Stimulated activated CD8-positive, alpha-beta memory T cell treated with anti-CD3 and anti-CD28 coated beads, Interleukin-12 subunit alpha, Interleukin-12 subunit beta, amount 100 ng/mL, for 24 hours (primary cell): Measurements from ENCODE around the gene TRIM39.

Experiments used
- DNase-seq: peaks from one replicate; pipeline ENCODE4 v3.0.0-alpha.2; 2020; ENCODE audit errors: extremely low read depth

Gene TRIM39

GRCh38 chr6:30327232-30327746 is 562 bp downstream of the TRIM39 start:
- DNase-seq, result no peak

GRCh38 chr6:30328397-30328796 is 1.7 kb downstream of the TRIM39 start:
- no peak for DNase-seq

DNA sequence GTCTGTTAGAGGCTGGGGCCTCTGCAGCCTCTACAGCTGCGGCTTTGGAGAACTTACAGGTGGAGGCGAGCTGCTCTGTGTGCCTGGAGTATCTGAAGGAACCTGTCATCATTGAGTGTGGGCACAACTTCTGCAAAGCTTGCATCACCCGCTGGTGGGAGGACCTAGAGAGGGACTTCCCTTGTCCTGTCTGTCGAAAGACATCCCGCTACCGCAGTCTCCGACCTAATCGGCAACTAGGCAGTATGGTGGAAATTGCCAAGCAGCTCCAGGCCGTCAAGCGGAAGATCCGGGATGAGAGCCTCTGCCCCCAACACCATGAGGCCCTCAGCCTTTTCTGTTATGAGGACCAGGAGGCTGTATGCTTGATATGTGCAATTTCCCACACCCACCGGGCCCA is 2.6 kb downstream of the TRIM39 start:
- no peak for DNase-seq

DNA sequence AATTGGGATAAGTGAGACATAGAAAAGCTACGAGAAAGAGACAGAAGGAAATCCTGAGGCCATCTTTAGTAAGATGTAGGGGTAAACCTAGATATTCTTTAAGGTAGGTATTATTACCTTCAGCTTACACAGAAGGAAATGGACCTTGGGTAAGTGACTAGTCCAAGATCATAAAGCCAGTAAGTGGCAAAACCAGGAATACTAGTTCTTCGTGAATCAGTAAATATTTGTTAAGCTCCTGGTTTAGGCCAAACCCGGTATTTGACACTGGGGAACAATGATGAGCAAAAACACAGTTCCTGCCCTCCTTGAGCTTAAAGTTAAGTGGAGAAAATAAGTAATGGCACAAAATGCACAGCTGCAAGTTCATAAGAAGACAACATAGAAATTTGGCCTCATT is 5.3 kb downstream of the TRIM39 start:
- no peak for DNase-seq

GRCh38 chr6:30334075-30334783 is 7.5 kb downstream of the TRIM39 start:
- no peak for DNase-seq

- DNase-seq, result no peak
Measured at GRCh38 chr6:30340589-30341054, 13.9 kb downstream of the TRIM39 start.

DNA sequence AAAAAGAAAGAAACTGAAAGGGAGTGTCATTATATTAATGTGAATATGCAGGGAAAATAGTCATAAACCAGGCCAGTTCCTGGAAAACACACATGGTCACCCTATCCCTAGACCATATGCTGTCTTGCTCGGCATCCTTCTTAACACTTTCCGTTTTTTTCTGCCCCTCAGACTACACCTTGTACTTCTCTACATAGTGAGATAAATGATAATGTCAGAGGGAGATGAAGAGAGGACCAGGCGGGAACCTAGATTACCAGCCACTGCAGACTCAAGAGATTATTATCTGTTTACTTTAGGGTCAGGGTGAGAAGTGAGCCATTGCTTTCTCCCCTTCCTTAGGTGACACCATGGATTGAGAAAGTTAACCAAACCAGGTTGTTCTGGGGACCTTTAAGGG is 14.5 kb downstream of the TRIM39 start:
- no peak for DNase-seq

GRCh38 chr6:30341728-30342127 is 15.0 kb downstream of the TRIM39 start:
- DNase-seq, result no peak

GRCh38 chr6:30344191-30344867 is 17.6 kb downstream of the TRIM39 start:
- DNase-seq, result no peak

DNA sequence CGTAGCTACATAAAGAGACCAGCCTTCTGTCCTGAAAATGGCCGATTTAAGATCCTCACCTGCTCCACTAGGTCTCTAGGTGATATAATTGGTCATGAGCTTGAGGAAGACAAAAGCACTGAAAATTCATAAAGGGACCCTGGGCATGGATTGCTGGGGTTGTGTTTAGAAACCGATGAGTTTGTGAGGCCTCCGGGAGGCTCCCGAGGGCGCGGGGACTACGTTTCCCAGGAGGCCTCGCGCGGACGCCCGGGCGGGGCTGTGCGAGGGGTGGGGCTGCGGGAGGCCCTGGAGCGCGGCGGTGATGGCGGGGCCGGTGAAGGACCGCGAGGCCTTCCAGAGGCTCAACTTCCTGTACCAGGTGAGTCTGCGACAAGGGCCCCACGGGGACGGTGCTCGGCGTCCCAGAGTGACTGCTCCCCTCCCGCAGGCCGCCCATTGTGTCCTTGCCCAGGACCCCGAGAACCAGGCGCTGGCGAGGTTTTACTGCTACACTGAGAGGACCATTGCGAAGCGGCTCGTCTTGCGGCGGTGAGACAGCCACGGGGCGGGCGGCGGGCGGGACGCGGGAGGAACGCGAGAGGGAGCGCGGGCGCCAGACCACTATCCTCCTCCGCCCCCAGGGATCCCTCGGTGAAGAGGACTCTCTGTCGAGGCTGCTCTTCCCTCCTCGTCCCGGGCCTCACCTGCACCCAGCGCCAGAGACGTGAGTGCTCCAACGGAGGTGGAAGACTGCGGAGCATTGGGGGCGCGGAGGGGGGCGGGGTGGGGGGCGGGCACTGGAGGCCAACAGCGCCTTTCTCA is 18.3 kb downstream of the TRIM39 start, which contains the start of gene RPP21:
RPP21 (plus strand) TSS at position 289 of the 804 bp plus-strand sequence; CDS start at position 305, 16 bp downstream.
- DNase-seq, result peak; percentile 75

- no peak for DNase-seq
Measured at GRCh38 chr6:30345852-30346251, 19.1 kb downstream of the TRIM39 start.

DNA sequence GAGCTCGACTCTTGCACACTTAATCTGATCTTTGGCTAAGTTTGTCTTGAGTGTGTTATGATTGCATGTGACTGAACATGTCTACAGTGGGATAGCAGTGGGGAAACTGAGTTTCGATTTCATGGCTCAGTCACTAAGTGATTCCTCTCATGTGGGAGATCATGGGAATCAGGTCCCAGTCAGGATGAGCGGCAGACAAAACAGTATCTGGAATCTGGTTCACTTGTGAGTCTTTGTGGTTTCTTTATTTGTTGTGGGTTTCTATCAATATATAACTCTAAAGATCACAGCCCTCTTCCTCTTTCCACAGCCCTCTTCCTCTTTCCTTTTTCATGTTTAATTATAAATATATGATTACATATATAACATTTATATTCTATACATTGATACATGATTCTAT is 22.2 kb downstream of the TRIM39 start:
- no peak for DNase-seq

GRCh38 chr6:30349421-30350177 is 22.9 kb downstream of the TRIM39 start:
- no peak for DNase-seq

DNA sequence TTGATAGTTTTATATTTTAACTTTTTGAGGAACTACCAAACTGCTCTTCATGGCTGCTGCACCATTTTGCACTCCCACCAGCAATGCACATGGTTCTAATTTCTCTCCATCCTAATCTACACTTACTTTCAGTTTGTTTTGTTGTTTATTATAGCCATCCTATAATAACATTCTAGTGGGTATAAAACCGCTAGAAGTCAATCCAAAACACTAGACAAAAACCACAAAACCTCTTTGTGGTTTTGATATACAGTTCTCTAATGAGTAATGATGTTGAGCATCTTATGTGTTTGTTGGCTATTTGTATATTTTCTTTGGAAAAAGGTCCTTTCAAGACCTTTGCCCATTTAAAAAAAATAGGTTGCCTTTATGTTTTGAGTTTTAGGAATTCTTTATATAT is 23.8 kb downstream of the TRIM39 start:
- no peak for DNase-seq

DNA sequence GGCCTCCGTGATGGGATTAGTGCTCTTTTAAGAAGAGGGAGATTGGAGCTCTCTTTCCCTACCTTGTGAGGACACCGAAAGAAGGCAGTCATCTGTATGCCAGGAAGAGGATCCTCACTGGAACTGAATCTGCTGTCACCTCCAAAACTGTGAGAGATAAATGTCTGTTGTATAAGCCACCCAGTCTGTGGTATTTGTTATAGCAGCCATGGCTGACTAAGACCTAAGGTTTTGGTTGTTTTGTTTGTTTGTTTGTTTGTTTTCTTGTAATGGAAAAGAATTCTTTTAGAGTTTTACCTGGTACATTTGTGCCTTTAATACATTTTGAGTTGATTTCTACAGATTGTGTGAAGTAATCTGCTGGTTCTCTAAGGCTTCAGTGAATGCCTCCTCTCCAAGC is 25.8 kb downstream of the TRIM39 start:
- DNase-seq, result no peak

DNA sequence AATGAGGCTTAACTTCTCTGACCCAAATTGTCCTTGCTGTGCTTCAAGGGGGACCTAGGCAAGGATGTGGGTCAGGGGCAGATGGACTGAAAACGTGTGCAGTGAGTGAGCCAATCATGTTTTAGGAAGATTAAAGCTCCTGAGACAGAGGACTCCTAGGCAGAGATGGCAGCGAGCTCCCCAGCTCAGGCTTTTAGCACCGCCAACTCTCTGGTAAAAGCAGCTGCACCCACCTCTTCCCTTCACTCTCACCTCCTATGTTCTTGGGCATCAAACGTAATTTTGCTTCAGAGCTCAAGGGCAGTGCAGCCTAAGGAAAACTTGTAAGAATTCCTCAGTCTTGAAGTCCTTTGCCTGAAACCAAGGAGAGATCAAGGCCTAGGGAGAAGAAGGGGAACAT is 28.6 kb downstream of the TRIM39 start:
- no peak for DNase-seq

GRCh38 chr6:30356536-30356935 is 29.8 kb downstream of the TRIM39 start:
- DNase-seq, result no peak

DNA sequence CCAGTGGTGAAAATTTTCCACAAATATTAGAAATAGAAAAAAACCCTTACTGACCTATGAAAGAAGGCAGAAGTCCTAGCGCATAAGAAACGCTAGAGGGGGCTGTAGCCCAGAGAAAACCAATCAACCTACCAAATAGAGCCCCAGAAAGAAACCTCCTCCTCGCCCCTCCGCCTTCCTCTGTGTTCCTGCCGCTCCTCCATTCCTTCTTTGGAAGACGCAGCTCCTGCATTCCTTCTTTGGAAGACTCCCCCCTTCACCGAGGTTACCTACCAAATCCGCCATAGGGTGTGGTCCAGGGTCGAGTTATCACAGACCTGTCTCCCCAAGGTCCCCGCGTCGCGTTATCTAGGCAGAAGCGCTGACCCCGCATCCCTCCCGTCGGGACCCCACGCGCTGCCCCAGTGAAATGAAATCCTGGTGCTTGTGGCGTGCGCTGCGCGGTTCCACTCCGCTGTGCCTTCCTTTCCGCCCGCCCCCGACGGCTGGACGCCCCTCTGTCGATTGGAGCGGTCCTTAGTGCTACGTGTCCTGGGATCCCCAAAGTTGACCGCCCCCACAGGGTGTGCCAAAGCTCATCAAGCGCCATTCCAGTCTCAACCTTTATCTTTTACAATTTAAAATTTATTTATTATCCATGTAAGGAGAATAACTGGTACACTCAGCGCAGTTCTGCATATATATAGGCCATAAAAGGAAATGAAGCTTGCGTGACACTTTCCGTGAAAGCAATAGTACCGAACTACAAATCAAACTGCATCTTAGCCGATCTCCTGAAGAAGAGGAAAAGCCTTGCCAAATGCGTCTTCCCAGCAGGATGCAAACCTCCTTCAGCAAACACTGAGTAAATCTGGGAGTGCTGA is 31.2 kb downstream of the TRIM39 start:
- DNase-seq, result no peak

GRCh38 chr6:30359276-30359675 is 32.5 kb downstream of the TRIM39 start:
- DNase-seq, result no peak

DNA sequence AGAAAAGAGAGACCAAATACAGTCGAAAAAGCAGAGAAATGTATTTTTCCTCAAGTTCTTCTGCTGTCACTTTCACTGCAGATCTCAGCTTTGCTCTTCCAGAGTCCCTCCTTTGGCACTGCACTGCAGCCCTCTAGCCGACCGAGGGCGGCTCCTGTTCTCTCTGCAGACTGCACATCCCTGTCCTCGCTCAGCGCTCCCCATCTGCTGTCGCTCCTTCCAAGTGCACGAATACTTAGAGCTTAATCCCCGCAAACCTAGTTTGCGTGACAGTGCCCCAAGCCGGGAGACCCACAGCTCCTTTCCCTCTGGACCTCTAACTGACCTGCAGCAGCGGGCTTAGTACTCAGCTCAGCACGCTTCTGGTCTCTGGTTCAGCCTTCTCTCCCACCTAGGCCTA is 33.4 kb downstream of the TRIM39 start:
- no peak for DNase-seq

DNA sequence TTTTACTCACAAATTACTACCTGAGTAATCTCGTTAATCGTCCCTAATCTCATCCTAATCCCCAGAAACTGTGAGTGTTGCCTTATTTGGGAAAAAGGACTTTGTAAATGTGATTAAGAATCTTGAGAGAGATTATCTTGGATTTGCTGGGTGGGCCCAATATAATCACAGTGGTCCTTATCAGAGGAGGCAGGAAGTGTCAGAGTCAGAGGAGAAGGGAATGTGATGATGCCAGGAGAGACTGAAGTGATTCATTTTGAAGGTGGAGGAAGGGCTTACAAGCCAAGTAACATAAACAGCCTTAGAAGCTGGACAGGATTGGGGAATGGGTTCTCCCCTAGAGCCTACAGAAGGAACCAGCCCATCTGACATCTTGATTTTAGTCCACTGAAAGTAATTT is 34.9 kb downstream of the TRIM39 start:
- DNase-seq, result no peak
